HT-29 (cell line): Measurements from ENCODE around the gene KRTAP13-2. TPM values are rescaled to one million over a fixed set of nuclear protein-coding genes. Genes with fewer than 3 reads are reported as not detected.

Experiments
- DNase-seq: peaks from one replicate; pipeline ENCODE4 v3.0.0-alpha.2; 2015; ENCODE audit warnings: low spot score
- small RNA-seq: library from RNA; depleted of rRNA; stranded (forward); fragments of <200 nt; gene quantifications from one replicate; pipeline ENCODE3, GENCODE V24; 2014
- total RNA-seq: library from RNA; depleted of rRNA; stranded (reverse); fragments of >200 nt; shearing (Covaris generic); gene quantifications from 2 replicates; pipeline ENCODE4 v1.2.3, GENCODE V29; 2014; rRNA removed

The KRTAP13-2 gene
- total RNA-seq, 1 experiment from 2014 or later, result not detected

GRCh38 chr21:30326390-30326789, 45.7 kb downstream of the KRTAP13-2 start:
- no peak for DNase-seq

Small RNA genes within 50 kb of the gene (small RNA-seq; reads per million reads assigned to genes)
- gene KRTAP23-1 (not detected), gene MIR4327 (not detected)

Other genes starting within 250 kb of the KRTAP13-2 start
- not detected in 2 replicates for gene CLDN17, start 205.5 kb downstream of the KRTAP13-2 start, total RNA-seq
- not detected in 2 replicates for gene CLDN8, start 156.2 kb downstream of the KRTAP13-2 start, total RNA-seq
- gene KRTAP24-1, start 89.3 kb downstream of the KRTAP13-2 start, total RNA-seq, result not detected in 2 replicates
- gene KRTAP25-1, start 82.8 kb downstream of the KRTAP13-2 start, total RNA-seq, result not detected in 2 replicates
- gene KRTAP26-1, start 52.0 kb downstream of the KRTAP13-2 start, total RNA-seq, result not detected in 2 replicates
- not detected in 2 replicates for gene KRTAP27-1, start 34.6 kb downstream of the KRTAP13-2 start, total RNA-seq
- gene KRTAP23-1, start 23.7 kb downstream of the KRTAP13-2 start, total RNA-seq, result not detected in 2 replicates
- gene KRTAP13-1, start 23.8 kb upstream of the KRTAP13-2 start, total RNA-seq, result not detected in 2 replicates
- not detected in 2 replicates for gene KRTAP13-3, start 53.7 kb upstream of the KRTAP13-2 start, total RNA-seq
- not detected in 2 replicates for gene KRTAP13-4, start 57.9 kb upstream of the KRTAP13-2 start, total RNA-seq
- gene KRTAP15-1, start 68.0 kb upstream of the KRTAP13-2 start, total RNA-seq, result not detected in 2 replicates
- not detected in 2 replicates for gene KRTAP19-1, start 108.1 kb upstream of the KRTAP13-2 start, total RNA-seq
- gene KRTAP19-2, start 115.2 kb upstream of the KRTAP13-2 start, total RNA-seq, result not detected in 2 replicates
- not detected in 2 replicates for gene KRTAP19-3, start 119.7 kb upstream of the KRTAP13-2 start, total RNA-seq
- gene KRTAP19-4, start 124.9 kb upstream of the KRTAP13-2 start, total RNA-seq, result not detected in 2 replicates
- gene KRTAP19-5, start 129.9 kb upstream of the KRTAP13-2 start, total RNA-seq, result not detected in 2 replicates
- not detected in 2 replicates for gene KRTAP19-6, start 169.6 kb upstream of the KRTAP13-2 start, total RNA-seq
- gene KRTAP19-7, start 189.0 kb upstream of the KRTAP13-2 start, total RNA-seq, result not detected in 2 replicates
- gene KRTAP22-2, start 218.1 kb upstream of the KRTAP13-2 start, total RNA-seq, result not detected in 2 replicates
- not detected in 2 replicates for gene KRTAP6-3, start 220.2 kb upstream of the KRTAP13-2 start, total RNA-seq
- gene KRTAP6-2, start 226.6 kb upstream of the KRTAP13-2 start, total RNA-seq, result not detected in 2 replicates
- not detected in 2 replicates for gene KRTAP22-1, start 228.8 kb upstream of the KRTAP13-2 start, total RNA-seq
- gene KRTAP6-1, start 241.7 kb upstream of the KRTAP13-2 start, total RNA-seq, result not detected in 2 replicates
- not detected in 2 replicates for gene KRTAP20-1, start 244.2 kb upstream of the KRTAP13-2 start, total RNA-seq
- gene KRTAP20-4, start 248.4 kb upstream of the KRTAP13-2 start, total RNA-seq, result not detected in 2 replicates